Putamen (tissue), 1 donor: Measurements from ENCODE around the gene GABRA1.

ENCODE experiments used
- DNase-seq: peaks from one replicate; pipeline ENCODE4 v3.0.0-alpha.2; 2016; ENCODE audit warnings: low spot score

The GABRA1 gene

DNA sequence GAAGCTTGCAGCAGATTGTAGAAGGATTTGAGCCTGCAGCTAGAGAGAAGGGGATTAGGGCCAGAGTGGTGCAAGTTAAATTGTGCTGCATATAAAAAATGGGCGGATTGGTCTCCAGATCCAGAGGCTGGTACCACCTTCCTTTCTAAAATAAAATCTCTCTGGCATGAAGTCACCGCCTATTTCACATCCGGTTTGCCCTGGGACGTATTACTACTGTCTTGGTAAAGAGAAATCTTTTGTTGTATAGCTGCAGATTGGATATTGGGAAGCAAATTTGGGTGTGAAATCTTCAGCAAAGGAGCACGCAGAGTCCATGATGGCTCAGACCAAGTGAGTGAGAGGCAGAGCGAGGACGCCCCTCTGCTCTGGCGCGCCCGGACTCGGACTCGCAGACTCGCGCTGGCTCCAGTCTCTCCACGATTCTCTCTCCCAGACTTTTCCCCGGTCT, at the start of gene GABRA1:
TSS of gene GABRA1 (plus strand) at position 180 of the 451 bp plus-strand sequence. CDS start 2,691 bp downstream, outside the sequence.
- peak; percentile 45 for DNase-seq

DNA sequence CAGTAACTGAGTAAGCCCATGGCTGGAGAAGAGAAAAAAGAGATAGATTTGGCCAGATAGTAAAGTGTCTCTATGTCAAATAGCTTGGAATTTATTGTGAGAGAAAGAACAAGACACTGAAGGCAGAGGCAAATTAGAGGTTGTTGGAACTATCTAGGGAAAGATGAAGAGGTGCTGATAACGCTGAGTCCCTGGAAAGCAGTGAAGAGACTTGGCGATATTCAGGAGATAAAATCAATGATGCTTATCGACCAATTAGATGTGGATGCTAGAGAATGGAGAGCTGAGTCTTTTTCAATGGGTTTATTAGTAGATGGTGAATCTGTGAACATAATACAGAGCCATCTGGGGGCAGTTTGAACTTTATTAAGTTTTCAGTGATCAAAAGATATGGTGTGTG, 48.6 kb upstream of the GABRA1 start:
- DNase-seq: no peak

DNA sequence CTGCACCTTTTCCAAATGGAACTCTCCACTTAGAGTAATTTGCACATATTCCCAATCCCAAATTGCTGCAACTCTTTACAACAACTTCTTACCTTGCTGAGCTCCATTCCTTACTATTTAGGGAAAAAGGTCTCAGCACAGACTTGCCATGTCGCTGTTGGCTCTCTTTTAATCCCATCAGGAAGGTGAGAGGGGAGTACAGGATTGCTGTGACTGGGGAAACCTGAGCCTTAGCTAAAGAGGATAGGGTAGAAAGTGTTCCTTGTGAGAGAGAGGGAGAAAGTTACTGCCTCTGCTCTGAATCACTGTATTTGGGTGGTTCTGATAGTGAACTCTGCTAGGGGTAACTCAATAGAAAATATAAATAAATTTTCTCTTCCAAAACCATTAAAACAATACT, 43.7 kb upstream of the GABRA1 start:
- no peak for DNase-seq

DNA sequence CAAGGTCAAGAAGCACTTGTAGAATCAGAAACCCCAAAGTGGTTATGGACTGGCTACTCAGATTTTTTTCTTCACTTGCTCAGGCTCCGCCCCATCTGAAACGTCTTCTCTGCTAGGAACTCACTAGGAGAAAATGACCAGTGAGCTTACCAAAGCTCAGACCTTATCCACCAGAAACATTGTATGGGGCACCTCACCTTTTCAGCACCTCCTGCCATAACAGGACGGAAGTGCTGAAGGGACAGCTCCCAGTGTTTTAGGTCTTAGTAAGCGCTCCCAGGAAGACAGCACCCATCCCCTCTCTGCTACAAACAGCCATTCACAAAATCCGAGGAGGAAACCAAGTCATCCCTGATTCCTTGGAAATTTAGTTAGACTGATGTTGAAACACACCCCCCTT, 1.2 kb upstream of the GABRA1 start:
- no peak for DNase-seq

DNA sequence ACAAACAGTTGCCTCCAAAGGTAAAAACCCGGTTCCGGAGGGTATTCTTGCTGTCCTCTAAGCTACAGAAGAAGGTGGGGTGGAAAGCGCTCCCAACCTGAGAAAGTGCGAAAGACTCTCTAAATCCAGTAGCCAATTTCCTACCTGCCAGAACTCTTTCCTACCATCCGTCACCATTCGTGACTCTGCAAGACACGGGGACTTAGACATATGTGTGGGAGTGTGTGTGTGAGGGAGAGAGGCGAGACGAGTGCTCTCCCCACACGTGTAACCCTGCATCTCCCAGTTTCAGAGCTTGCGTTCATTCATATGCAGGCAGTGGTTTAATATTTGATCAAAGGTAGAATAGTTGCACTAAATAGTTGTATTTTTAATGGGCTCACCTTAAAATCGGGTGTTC, 473 bp upstream of the GABRA1 start:
- DNase-seq: peak; percentile 48

DNA sequence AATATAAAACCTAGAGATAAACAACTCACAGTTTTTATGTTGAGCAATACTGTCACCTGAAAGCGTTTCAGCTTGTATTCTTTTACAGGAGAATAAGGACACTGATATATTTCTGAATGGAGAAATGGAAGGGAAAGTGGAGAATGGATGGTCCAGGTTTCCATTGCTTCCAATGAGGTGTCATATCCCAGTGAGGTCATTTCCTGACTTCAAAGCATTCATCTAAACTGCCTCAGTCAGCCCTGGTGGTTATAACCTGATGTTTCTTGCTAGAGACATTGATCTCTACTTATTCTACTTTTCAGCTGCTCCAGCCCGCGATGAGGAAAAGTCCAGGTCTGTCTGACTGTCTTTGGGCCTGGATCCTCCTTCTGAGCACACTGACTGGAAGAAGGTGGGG, 2.6 kb downstream of the GABRA1 start:
- DNase-seq: no peak

DNA sequence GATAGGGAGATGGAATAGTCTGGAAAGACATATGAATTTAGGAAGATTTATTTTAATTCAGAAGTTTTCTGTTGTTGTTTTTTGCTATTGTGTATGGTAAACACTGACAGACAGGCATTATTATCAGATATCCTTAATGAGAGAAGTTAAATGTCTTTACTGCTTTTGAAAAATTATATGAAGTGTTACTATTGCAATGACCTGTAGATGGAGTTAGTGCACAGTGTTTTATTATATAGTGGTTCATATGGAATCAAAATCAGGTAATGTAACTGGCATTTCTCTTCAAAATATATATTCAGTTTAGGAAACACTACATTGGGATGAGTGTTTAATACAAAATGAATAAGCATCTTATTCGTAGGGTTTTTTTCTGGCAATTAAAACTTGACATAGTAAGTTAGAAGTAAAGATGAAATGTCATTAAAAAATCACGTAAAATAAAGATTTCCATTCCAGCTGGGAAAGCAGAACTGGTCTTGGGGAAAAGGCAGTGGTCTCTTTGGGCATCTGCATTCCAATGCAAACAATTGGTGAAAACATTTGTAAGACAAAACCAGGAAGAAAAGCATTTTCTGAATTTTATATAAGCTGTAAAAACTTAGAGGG, 3.9 kb downstream of the GABRA1 start:
- DNase-seq: no peak

DNA sequence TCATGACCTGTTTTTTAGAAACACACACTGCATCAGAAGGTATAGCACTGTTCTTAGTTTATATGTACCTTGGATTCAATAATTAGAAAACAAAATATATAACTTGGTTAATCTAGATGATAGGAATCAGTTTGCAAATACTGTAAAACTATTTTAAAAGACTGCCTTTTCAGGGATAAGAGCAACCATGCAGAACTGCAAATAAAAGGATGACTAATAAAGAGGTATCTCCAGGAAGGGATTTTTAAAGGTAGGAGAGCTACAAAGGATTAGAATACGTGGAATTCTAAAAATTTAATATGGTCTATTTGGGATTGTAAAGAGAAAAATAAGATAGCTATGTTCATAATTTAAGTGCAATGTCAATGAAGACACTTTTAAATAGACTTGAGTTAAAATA, 9.4 kb downstream of the GABRA1 start:
- no peak for DNase-seq

DNA sequence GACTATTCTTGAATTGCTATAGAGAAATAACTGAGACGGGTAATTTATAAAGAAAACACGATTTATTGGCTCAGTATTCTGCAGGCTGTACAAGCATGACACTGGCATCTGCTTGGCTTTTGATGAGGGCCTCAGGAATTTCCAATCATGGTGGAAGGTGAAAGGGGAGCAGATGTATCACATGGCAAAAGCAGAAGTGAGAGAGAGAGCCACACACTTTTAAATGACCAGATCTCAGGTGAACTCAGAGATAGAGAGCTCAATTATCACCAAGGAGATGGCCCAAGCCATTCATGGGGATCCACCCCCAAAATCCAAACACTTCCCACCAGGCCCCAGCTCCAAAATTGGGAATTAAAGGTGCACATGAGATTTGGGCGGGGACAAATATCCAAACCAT, 15.3 kb downstream of the GABRA1 start:
- no peak for DNase-seq

DNA sequence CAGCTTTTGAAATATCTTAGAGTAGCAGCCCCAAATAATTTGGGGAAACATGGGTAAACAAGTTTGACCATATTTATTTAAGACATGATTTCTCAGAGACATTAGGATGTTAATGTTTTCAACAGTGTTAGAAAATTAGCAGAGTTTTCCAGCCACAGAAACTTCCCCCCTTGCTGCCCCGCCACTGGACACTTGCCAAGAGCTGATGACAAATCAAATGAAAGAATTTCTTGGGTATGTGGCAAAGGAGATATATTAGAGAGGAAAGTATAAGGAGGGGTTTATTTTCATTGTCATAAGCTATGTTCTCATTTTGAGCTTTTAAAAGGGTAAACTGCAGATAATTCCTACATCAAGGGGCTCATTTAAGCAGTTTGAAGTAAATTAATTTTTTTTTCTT, 15.9 kb downstream of the GABRA1 start:
- DNase-seq: no peak

DNA sequence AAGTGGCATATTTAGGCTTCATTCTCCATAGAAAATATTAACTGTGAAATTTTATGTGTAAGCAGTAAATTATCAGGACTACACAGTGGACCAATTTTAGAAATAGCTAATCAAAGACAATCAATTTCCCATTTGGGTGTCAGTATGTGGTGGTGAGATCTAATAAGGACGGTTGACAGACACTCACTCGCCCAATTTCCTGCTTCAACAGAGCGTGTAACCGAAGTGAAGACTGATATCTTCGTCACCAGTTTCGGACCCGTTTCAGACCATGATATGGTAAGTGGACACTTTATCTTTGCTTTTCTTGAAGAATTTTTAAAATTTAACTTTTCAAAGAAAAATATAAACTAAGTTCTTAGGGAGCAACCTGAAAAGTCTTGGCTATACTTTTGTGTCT, 17.6 kb downstream of the GABRA1 start:
- DNase-seq: no peak

DNA sequence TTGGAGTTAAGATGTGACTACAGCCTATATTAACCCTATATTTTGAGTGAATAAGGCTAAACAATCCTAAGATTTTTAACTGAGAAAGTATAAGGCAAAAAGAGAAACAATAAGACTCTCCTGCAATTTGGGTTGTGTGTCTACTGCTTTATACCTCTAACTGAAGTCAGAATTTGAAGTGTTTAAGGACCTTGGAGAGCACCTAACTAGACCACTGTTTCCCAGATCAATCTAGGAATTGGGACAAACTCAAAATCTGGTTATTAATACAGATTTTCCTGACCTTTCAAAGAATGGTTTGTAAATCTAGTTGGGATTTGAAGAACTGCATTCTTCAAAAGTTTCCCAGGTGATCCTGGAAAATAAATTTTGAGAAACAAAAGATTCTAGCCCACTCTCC, 42.1 kb downstream of the GABRA1 start:
- DNase-seq: no peak

DNA sequence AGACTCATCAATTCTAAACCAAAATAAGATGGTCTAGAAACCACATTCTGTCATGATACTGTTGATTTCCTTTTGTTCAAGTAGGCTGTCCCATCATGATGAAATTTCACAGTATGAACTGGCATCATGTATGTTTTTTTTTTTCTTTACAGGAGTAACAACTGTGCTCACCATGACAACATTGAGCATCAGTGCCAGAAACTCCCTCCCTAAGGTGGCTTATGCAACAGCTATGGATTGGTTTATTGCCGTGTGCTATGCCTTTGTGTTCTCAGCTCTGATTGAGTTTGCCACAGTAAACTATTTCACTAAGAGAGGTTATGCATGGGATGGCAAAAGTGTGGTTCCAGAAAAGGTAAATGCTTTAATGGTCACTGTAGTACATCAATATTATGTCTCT, 47.6 kb downstream of the GABRA1 start:
- DNase-seq: no peak

DNA sequence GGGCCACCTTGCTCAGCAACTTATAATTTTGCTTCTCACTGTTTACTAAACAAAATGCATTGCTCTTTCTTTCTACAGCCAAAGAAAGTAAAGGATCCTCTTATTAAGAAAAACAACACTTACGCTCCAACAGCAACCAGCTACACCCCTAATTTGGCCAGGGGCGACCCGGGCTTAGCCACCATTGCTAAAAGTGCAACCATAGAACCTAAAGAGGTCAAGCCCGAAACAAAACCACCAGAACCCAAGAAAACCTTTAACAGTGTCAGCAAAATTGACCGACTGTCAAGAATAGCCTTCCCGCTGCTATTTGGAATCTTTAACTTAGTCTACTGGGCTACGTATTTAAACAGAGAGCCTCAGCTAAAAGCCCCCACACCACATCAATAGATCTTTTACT, 49.1 kb downstream of the GABRA1 start:
- no peak for DNase-seq

DNA sequence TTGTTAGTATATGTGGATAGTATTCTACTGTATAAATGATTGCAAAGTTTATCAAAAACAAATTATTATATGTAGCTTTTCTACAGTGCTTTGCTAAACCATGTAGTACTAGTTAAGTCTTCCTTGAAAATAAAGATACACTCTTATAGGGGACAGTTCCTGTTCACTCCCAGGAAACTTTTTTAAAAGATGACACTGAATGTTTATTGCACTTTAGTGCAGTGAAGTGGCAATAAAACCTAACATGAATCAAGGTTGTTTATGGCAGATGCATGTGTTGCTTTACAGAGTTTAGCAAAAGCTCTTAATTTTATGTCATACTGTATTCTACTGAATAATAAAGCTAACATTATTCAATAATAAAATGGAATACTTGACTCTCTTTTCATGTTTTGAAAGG, 51.7 kb downstream of the GABRA1 start:
- no peak for DNase-seq

DNA sequence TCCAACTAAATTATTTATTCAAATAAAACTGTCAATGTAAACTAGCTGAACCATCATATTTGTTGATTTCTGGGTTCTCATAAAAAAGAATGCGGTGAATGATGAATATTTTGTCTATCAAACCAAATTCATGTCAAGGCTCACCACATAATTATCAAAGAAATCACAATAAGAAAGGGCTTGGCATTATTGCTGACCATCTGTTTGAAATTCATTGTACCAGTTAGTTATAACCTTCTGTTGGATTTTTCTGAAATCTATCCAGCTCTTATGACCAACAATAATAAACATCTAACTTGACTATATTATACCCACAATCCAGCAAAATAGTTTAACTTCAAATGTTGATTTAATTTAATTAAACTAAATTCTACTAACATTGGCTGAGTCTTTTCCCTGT, 53.1 kb downstream of the GABRA1 start:
- no peak for DNase-seq

DNA sequence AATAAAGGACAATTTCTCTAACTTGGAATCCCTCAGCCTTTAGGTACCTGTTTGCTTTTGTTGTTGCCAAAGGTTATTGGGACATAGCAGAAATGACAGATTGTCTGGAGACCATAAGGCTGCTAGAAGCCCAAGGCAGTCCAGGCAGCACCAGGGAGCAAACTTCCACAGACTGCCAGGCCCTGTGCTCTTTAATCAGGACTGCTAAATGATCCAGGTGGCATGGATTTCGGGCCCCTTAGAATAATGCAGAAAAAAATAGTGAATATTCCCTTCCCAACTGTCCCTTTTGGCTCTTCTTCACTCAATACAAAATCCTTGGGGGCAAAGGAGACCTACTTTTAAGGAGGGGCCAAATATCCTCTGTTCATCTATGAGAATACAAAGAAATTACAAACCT, 73.9 kb downstream of the GABRA1 start:
- no peak for DNase-seq

DNA sequence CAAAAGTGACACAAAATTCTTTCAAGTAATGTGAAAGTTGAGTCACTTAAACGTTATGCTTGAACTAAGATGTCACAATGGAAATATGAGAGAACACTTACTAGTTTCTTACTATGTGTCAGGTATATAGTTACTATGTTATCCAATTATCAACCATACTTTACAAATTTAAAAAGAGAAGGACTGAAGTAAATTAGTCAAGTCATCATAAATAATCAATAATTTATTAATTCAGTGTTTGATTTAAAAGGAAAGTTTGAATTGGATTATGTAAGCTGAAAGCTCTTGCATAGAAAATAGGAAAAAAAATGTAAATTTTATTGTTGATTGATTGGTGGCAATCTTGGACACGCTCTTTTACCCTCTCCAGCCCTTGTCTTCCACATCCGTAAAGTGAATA, 76.3 kb downstream of the GABRA1 start:
- DNase-seq: no peak

DNA sequence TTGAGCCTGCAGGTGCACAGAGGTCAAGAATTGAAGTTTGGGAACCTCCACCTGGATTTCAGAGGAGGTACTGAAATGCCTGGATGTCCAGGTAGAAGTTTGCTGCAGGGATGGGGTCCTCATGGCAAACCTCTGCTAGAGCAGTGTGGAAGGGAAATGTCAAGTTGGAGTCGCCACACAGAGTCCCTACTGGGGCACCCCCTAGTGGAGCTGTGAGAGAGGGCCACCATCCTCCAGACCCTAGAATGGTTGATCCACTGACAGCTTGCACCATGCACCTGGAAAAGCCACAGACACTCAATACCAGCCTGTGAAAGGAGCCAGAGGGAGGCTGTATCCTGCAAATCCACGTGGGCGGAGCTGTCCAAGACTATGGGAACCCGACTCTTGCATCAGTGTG, 78.0 kb downstream of the GABRA1 start:
- DNase-seq: no peak

DNA sequence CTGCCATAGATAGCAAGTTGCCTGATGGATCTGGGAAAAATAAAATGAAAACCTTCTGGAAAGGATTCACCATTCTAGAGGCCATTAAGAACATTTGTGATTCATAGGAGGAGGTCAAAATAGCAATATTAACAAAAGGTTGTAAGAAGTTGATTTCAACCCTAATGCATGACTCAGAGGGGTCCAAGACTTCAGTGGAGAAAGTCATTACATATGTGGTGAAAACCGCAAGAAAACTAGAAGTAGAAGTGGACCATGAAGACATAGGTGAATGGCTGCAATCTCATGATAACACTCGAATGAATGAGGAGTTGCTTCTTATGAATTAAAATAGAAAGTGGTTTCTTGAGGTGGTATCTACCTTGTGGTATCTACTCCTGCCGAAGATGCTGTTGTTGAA, 86.6 kb downstream of the GABRA1 start:
- DNase-seq: no peak

DNA sequence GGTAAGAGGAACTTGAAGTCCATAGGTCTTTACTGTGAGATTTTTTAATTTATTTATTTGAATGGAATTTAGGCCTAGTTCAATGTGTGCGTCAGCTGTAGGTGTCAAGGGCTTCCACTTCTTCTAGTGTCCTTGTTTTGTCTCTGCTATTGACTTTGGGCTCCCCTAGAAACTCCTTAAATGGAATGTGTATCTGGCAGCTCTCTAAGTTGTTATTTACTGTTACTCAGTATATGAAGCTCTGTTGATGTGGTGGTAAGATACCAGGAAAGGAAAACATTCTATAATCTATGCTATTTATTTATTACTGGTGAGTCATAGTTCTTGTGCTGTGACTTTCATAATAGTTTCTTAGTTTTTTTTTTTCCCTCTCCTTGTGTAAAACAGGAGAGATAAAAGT, 97.1 kb downstream of the GABRA1 start:
- DNase-seq: no peak

DNA sequence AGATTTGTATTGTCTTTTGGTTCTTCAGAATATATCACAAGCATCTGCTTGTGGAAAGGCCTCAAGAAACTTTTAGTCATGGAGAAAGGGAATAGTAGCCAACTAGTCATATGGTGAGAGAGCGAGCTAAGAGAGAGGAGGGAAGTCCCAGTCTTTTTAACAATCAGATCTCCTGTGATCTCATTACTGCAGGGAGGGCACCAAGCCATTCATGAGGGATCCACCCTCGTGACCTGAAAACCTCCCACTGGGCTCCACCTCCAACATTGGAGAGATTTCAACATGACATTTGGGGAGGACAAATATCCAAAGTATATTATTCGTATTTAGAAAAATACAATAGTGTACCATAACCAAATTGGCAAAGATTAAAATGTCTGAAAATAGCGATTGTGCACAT, 99.0 kb downstream of the GABRA1 start:
- DNase-seq: no peak
